B cell (primary cell): Measurements from ENCODE around the gene TSEN2. TPM values are rescaled to one million over a fixed set of nuclear protein-coding genes. Genes with fewer than 3 reads are reported as not detected.

ENCODE experiments used
- ATAC-seq: fragments of 200-7000 bp; cut with Tn5 transposase; one replicate; pipeline ENCODE4 v1.10.0; 2021; ENCODE audit warnings: low read depth, mild to moderate bottlenecking, moderate number of reproducible peaks, moderate library complexity
- CTCF ChIA-PET: fragments of 350-600 bp; sonication (Branson Sonifier 250); formaldehyde crosslinking; loops from one replicate; lab custom pipeline; 2021; ENCODE audit warnings: antibody characterized with exemption, inconsistent platforms; lab: Charles Lee
- POLR2A ChIA-PET: fragments of 350-600 bp; sonication (Branson Sonifier 250); formaldehyde crosslinking; loops from one replicate; lab custom pipeline; 2021; ENCODE audit warnings: antibody characterized with exemption; lab: Charles Lee
- DNase-seq: peaks from one replicate; pipeline ENCODE4 v3.0.0; 2013
- H2AFZ ChIP-seq: 2 replicates; pipeline ENCODE4 v1.6.1; 2012; ENCODE audit warnings: mild to moderate bottlenecking, low read depth, low read length; ENCODE audit not compliant: insufficient read depth, poor library complexity, severe bottlenecking
- H3K27ac ChIP-seq, 2 donors: 1 replicate in 1 of 2; 2 replicates in 1 of 2; pipeline ENCODE4 v1.5.1; 2012 to 2013; ENCODE audit warnings: low read length in 2 of 2, mild to moderate bottlenecking in 2 of 2, moderate library complexity in 1 of 2
- H3K27me3 ChIP-seq, 4 experiments: fragments of 200-600 bp in 1 of 4; sonication (generic) in 1 of 4; replicated peaks in 1 of 4; 1 replicate in 2 of 4; 2 replicates in 2 of 4; pipeline versions ENCODE4 v1.6.1 to v1.7.0; 2013 to 2016; ENCODE audit warnings: low read length in 3 of 4, mild to moderate bottlenecking in 2 of 4, mixed read lengths in 1 of 4, moderate library complexity in 1 of 4; ENCODE audit not compliant: insufficient read depth in 4 of 4, control insufficient read depth in 3 of 4; ENCODE audit errors: control extremely low read depth in 1 of 4
- H3K36me3 ChIP-seq, 2 experiments: replicated peaks in 1 of 2; 1 replicate in 1 of 2; 2 replicates in 1 of 2; pipeline versions ENCODE4 v1.6.1 to v1.7.1; 2013; ENCODE audit warnings: low read length in 1 of 2; ENCODE audit not compliant: insufficient read depth in 2 of 2, control insufficient read depth in 1 of 2; ENCODE audit errors: control extremely low read depth in 1 of 2, extremely low read depth in 1 of 2
- H3K4me1 ChIP-seq, 2 donors: fragments of 200-600 bp in 1 of 2; sonication (generic) in 1 of 2; 1 replicate in 1 of 2; 2 replicates in 1 of 2; pipeline versions ENCODE4 v1.5.1 to v1.6.1; 2013 to 2017; ENCODE audit warnings: low read length in 2 of 2; ENCODE audit not compliant: control insufficient read depth in 2 of 2, insufficient read depth in 2 of 2
- H3K4me2 ChIP-seq: replicated peaks from 2 replicates; pipeline ENCODE3; 2012; ENCODE audit warnings: mild to moderate bottlenecking, low read depth, low read length; ENCODE audit not compliant: poor library complexity, severe bottlenecking
- H3K4me3 ChIP-seq, 5 experiments: fragments of 200-600 bp in 1 of 5; sonication (generic) in 1 of 5; 1 replicate in 3 of 5; 2 replicates in 2 of 5; pipeline versions ENCODE4 v1.5.1 to v1.7.0; 2011 to 2016; ENCODE audit warnings: low read length in 4 of 5, mild to moderate bottlenecking in 4 of 5, low read depth in 2 of 5, control low read depth in 1 of 5, moderate library complexity in 1 of 5; ENCODE audit not compliant: insufficient read depth in 1 of 5; ENCODE audit errors: control extremely low read depth in 1 of 5, extremely low read depth in 1 of 5
- H3K79me2 ChIP-seq: fragments of 200-600 bp; sonication (generic); one replicate; pipeline ENCODE4 v1.6.0; 2016; ENCODE audit warnings: low read length; ENCODE audit not compliant: control insufficient read depth, insufficient read depth
- H3K9ac ChIP-seq: fragments of 200-600 bp; sonication (generic); 2 replicates; pipeline ENCODE4 v1.6.1; 2017; ENCODE audit warnings: mild to moderate bottlenecking, low read length, moderate library complexity
- H3K9me3 ChIP-seq, 3 donors: one replicate each; pipeline versions ENCODE4 v1.6.1 to v1.7.1; 2013; ENCODE audit warnings: low read length in 2 of 3; ENCODE audit not compliant: control insufficient read depth in 2 of 3, insufficient read depth in 1 of 3; ENCODE audit errors: control extremely low read depth in 1 of 3
- H4K20me1 ChIP-seq: 2 replicates; pipeline ENCODE4 v1.6.0; 2012; ENCODE audit warnings: mild to moderate bottlenecking, low read length; ENCODE audit not compliant: insufficient read depth, control insufficient read depth, poor library complexity, severe bottlenecking
- H3K27ac Mint-ChIP-seq: one replicate; pipeline ENCODE4 v1.8.0; 2021; ENCODE audit warnings: mixed read lengths
- H3K27me3 Mint-ChIP-seq: one replicate; pipeline ENCODE4 v1.8.0; 2021; ENCODE audit warnings: mixed read lengths
- H3K4me1 Mint-ChIP-seq: one replicate; pipeline ENCODE4 v1.8.0; 2021; ENCODE audit warnings: mixed read lengths
- H3K4me3 Mint-ChIP-seq: one replicate; pipeline ENCODE4 v1.8.0; 2021; ENCODE audit warnings: mixed read lengths
- H3K9me3 Mint-ChIP-seq: one replicate; pipeline ENCODE4 v1.8.0; 2022; ENCODE audit warnings: mixed read lengths; ENCODE audit not compliant: insufficient read depth
- EZH2 ChIP-seq: IDR thresholded peaks from 2 replicates; pipeline ENCODE4 v1.6.1; 2012; ENCODE audit warnings: borderline replicate concordance, low read depth, mild to moderate bottlenecking, moderate library complexity, low read length; ENCODE audit not compliant: insufficient read depth, poor library complexity, severe bottlenecking
- WGBS: methylation state at CpG from one replicate; pipeline ENCODE4 v1.1.5; 2013; ENCODE audit warnings: missing lambda C conversion rate; ENCODE audit not compliant: insufficient coverage; 5-methylcytosine and 5-hydroxymethylcytosine counted together
- intact Hi-C: fragments of 100-400 bp; cut with micrococcal nuclease; formaldehyde crosslinking; loops from one replicate; pipeline ENCODE4 v1.10.0; 2022
- polyA plus RNA-seq: library from polyadenylated mRNA; depleted of rRNA; stranded (reverse); fragments of >200 nt; gene quantifications from 2 replicates; pipeline ENCODE4 v1.2.3, GENCODE V29; 2012
- total RNA-seq, 2 donors: library from RNA; stranded (reverse); fragments of 120-200 nt in 1 of 2; gene quantifications; 1 replicate in 1 of 2; 2 replicates in 1 of 2; pipeline versions ENCODE4 v1.2.3 to v1.2.4, GENCODE V29; 2013 to 2022
- TF ChIP-seq, protein P1 (sequence below): fragments of 200-600 bp; IDR thresholded peaks from one replicate; pipeline ENCODE4 v1.8.0; 2022; ENCODE audit warnings: antibody characterized with exemption, mild to moderate bottlenecking

Gene TSEN2
- total and polyA plus RNA-seq, 2 donors (not counting 1 experiment from before 2014, with no cell fraction given) = 13.4 to 17.6 TPM

DNA sequence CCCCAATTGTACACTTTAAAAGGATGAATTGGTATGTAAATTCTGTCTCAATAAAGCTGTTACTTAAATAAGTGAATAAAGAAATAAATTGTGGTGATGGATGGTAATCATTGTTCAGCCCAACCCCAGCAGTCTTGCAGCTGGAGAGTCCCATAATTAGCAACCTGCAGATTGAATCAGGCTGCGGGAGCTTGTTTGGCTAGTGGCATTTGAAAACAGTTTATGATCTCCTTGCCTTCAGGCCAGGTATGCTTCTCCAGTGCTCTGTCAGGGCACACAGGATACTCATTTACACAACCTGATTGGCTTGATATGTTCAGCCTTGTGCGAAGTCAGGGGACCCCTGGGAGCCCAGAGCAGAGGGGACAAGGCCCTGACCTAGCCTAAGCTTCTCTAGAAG, 16.5 kb upstream of the TSEN2 start:
- H2AFZ ChIP-seq = no peak overlapping the region
- 100% methylated on average over 1 of the region's 2 CpGs for WGBS
- no peaks in the 10 kb centered on the region for H3K4me1 ChIP-seq
- POLR2A ChIA-PET = no interaction called here
- intact Hi-C loops = no loop called here
- H3K4me2 ChIP-seq = no peak overlapping the region
- no peak for TF ChIP-seq EZH2
- TF ChIP-seq, protein P1, sequence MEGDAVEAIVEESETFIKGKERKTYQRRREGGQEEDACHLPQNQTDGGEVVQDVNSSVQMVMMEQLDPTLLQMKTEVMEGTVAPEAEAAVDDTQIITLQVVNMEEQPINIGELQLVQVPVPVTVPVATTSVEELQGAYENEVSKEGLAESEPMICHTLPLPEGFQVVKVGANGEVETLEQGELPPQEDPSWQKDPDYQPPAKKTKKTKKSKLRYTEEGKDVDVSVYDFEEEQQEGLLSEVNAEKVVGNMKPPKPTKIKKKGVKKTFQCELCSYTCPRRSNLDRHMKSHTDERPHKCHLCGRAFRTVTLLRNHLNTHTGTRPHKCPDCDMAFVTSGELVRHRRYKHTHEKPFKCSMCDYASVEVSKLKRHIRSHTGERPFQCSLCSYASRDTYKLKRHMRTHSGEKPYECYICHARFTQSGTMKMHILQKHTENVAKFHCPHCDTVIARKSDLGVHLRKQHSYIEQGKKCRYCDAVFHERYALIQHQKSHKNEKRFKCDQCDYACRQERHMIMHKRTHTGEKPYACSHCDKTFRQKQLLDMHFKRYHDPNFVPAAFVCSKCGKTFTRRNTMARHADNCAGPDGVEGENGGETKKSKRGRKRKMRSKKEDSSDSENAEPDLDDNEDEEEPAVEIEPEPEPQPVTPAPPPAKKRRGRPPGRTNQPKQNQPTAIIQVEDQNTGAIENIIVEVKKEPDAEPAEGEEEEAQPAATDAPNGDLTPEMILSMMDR = no peak
- H3K36me3 ChIP-seq = no peaks in the 10 kb centered on the region
- H3K4me3 Mint-ChIP-seq = no peak overlapping the region
- no peak overlapping the region for H3K27ac Mint-ChIP-seq
- DNase-seq = no peak
- H3K9me3 Mint-ChIP-seq = no peaks in the 10 kb centered on the region
- no peaks in the 10 kb centered on the region for H3K9me3 ChIP-seq
- ATAC-seq = no peak
- no peaks in the 10 kb centered on the region for H4K20me1 ChIP-seq
- no peak overlapping the region for H3K9ac ChIP-seq
- no peaks in the 10 kb centered on the region for H3K27me3 ChIP-seq
- H3K27me3 Mint-ChIP-seq = no peaks in the 10 kb centered on the region
- H3K79me2 ChIP-seq = no peaks in the 10 kb centered on the region
- CTCF ChIA-PET = interaction anchor here (1.3 kb wide), 1 partner anchor 12 kb away, joined by 3 read pairs; no protein-coding TSS in a partner anchor
- no peak overlapping the region for H3K27ac ChIP-seq
- H3K4me3 ChIP-seq = no peak overlapping the region
- peaks cover 6% of the 10 kb centered on the region for H3K4me1 Mint-ChIP-seq

DNA sequence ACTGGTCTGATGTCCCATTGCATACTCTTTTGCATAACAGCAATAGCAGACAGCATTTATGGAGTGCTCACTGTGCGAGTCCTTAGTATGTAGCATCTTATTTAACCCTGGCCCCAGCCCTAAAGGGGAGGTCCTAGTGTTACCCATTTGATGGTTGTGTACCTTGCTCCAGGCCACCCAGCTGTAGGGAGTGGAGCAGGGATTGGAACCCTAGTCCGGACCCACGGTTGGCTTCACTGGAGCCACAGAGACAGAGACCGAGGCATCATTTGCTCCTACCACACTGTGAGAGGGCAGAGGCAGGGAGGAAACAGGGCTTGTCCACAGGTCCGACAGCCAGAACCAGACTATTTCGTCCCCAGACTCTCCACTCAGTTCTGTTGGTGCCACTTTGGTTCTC, 16.0 kb upstream of the TSEN2 start:
- Mint-ChIP-seq H3K4me3 (no peak overlapping the region), H3K9me3 (no peaks in the 10 kb centered on the region), H3K27me3 (no peaks in the 10 kb centered on the region), H3K4me1 (peaks cover 6% of the 10 kb centered on the region), H3K27ac (no peak overlapping the region)
- Histone ChIP-seq H4K20me1 (no peaks in the 10 kb centered on the region), H2AFZ (no peak overlapping the region), H3K9ac (no peak overlapping the region), H3K4me2 (no peak overlapping the region), H3K9me3 (no peaks in the 10 kb centered on the region), H3K79me2 (no peaks in the 10 kb centered on the region), H3K27ac (no peak overlapping the region), H3K4me3 (no peak overlapping the region), H3K4me1 (no peaks in the 10 kb centered on the region), H3K27me3 (no peaks in the 10 kb centered on the region), H3K36me3 (no peaks in the 10 kb centered on the region)
- ATAC-seq (no peak), DNase-seq (no peak)
- TF ChIP-seq EZH2 = no peak
- TF ChIP-seq, protein P1 = no peak
- ChIA-PET CTCF (interaction anchor here (1.3 kb wide), 1 partner anchor 11 kb away, joined by 3 read pairs; no protein-coding TSS in a partner anchor), POLR2A (no interaction called here)
- intact Hi-C loops = no loop called here
- WGBS = 97% methylated on average over 5 of the region's 6 CpGs
